Activated CD4-positive, alpha-beta T cell treated with anti-CD3 and anti-CD28 coated beads, Interleukin-2, amount 10 ng/mL, durations not matched to agents 7 days and 5 days (primary cell): ENCODE data around the gene TM6SF1. TPM values are rescaled to one million over a fixed set of nuclear protein-coding genes. Genes with fewer than 3 reads are reported as not detected.
"Not testable (repeated sequence)": the region's sequence is repeated elsewhere in the genome, so short reads cannot be mapped to it uniquely, and the experiment has no call there.

Source experiments
- CTCF ChIA-PET: fragments of 350-600 bp; sonication (Branson Sonifier 250); formaldehyde crosslinking; loops from one replicate; lab custom pipeline; 2021; ENCODE audit warnings: antibody characterized with exemption; lab: Charles Lee
- POLR2A ChIA-PET: fragments of 350-600 bp; sonication (Branson Sonifier 250); formaldehyde crosslinking; loops from one replicate; lab custom pipeline; 2021; ENCODE audit warnings: antibody characterized with exemption; lab: Charles Lee
- DNase-seq: peaks from one replicate; pipeline ENCODE4 v3.0.0-alpha.2; 2020
- H3K27ac Mint-ChIP-seq: one replicate; pipeline ENCODE4 v1.8.0; 2021; ENCODE audit warnings: mild to moderate bottlenecking, moderate library complexity, mixed read lengths
- H3K27me3 Mint-ChIP-seq: one replicate; pipeline ENCODE4 v1.8.0; 2021; ENCODE audit warnings: mixed read lengths
- H3K36me3 Mint-ChIP-seq: one replicate; pipeline ENCODE4 v1.8.0; 2021; ENCODE audit warnings: low read depth, mixed read lengths
- H3K4me1 Mint-ChIP-seq: one replicate; pipeline ENCODE4 v1.8.0; 2021; ENCODE audit warnings: mixed read lengths
- H3K4me3 Mint-ChIP-seq: one replicate; pipeline ENCODE4 v1.8.0; 2021; ENCODE audit warnings: mild to moderate bottlenecking, moderate library complexity, mixed read lengths
- H3K9me3 Mint-ChIP-seq: one replicate; pipeline ENCODE4 v1.8.0; 2021; ENCODE audit warnings: mixed read lengths
- total RNA-seq, 2 experiments: library from RNA; stranded (reverse); gene quantifications; one replicate each; pipeline ENCODE4 v1.2.3, GENCODE V29; 2021

TM6SF1 gene
- total RNA-seq, 2 experiments from 2014 or later = 9.4 to 12.5 TPM

DNA sequence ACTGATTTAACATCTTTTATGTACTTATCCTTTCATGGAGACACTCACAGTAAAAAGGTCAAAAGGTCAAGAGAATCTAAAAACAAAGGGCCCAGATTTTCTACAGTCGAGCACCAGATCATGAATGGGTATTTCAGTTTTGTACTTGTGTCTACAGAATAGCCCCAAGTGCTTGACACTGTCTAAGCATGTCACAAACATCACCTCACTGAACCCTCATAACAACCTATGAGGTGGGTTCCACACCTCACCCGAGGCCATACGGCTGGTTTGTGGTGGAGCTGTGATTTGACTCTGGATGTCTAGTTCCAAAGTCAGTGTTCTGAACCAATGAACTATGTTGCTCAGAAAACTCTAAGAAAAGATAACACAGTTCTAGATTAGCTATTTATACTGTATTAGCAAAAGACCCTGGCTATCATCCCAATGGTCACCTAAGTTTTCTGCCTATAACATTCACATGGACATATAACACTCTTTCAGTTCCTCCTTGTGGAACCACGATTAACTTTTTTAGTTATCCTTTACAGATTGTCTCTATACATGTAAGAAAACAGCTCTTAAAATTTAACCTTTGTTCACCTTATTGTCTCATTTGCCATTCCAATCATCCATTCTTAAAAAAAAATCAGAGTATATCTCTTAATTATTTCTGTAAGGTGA is 25.5 kb downstream of the TM6SF1 start:
- Mint-ChIP-seq H3K9me3 (no peaks in the 10 kb centered on the region), H3K27me3 (no peaks in the 10 kb centered on the region), H3K27ac (no peak overlapping the region), H3K36me3 (peaks cover 14% of the 10 kb centered on the region), H3K4me1 (no peaks in the 10 kb centered on the region), H3K4me3 (no peak overlapping the region)
- no peak for DNase-seq
- ChIA-PET POLR2A (no interaction called here), CTCF (no interaction called here)

DNA sequence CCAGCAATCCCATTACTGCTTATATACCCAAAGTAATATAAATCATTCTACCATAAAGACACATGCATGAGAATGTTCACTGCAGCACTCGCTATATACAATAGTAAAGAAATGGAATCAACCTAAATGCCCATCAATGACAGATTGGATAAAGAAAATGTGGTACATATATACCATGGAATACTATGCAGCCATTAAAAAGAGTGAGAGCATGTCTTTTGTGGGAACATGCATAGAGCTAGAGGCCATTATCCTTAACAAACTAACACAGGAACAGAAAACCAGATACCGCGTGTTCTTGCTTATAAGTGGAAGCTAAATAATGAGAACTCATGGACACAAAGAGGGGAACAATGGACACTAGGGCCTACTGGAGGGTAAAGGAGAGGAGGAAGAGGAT is 34.7 kb downstream of the TM6SF1 start:
- DNase-seq, H3K9me3 Mint-ChIP-seq, H3K27me3 Mint-ChIP-seq, CTCF ChIA-PET, H3K27ac Mint-ChIP-seq, H3K4me1 Mint-ChIP-seq, POLR2A ChIA-PET, H3K4me3 Mint-ChIP-seq: not testable (repeated sequence)
- H3K36me3 Mint-ChIP-seq = peaks cover 11% of the 10 kb centered on the region

DNA sequence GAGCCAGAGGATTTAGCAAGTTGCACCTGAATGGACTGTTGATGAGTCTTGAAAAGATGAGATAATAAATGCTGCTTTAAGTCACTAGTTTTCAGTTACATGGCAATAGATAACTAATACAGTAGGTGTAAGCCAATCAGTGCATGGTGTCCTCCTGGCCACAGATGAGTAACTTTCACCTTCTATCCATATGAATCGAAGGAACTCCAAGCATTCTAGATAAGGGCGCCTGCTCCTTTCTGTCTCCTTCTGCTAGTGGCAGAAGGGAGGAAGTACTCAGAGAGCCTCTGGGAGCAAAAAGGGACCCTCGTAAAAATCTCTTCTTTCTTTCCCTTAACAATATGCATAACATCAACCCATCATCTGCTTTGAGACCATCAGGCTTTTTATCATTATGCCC is 37.3 kb downstream of the TM6SF1 start:
- POLR2A ChIA-PET = no interaction called here

DNA sequence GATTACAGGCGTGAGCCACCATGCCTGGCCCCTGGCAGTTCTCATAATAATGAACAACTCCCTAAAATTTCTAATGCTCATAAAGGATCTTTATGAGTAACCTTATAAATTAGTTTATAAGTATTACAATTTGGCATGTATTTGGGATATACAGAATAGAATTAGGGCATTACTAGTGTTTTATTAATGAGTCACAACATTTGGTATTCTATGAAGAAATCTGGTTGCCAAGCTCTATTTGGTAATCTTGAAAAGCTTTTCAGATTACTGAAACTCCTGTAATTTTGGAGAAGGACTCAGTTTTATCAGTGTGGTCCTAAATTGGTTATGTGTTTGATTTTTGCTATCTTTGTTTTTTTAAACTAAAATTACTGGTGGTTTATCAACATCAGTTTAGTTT is 45.8 kb downstream of the TM6SF1 start:
- H3K27me3 Mint-ChIP-seq = peaks cover 12% of the 10 kb centered on the region
- ChIA-PET POLR2A (no interaction called here), CTCF (no interaction called here)
- peaks cover 9% of the 10 kb centered on the region for H3K4me1 Mint-ChIP-seq
- H3K27ac Mint-ChIP-seq = no peak overlapping the region
- H3K4me3 Mint-ChIP-seq = no peak overlapping the region
- no peak for DNase-seq
- no peaks in the 10 kb centered on the region for H3K9me3 Mint-ChIP-seq
- peaks cover 21% of the 10 kb centered on the region for H3K36me3 Mint-ChIP-seq

More for the DNA sequence above, 37.3 kb downstream of the TM6SF1 start:
- Mint-ChIP-seq H3K4me3 (no peak overlapping the region), H3K36me3 (peaks cover 16% of the 10 kb centered on the region), H3K27me3 (peaks cover 16% of the 10 kb centered on the region), H3K4me1 (no peaks in the 10 kb centered on the region), H3K27ac (no peak overlapping the region), H3K9me3 (no peaks in the 10 kb centered on the region)
- CTCF ChIA-PET = no interaction called here
- DNase-seq = no peak

DNA sequence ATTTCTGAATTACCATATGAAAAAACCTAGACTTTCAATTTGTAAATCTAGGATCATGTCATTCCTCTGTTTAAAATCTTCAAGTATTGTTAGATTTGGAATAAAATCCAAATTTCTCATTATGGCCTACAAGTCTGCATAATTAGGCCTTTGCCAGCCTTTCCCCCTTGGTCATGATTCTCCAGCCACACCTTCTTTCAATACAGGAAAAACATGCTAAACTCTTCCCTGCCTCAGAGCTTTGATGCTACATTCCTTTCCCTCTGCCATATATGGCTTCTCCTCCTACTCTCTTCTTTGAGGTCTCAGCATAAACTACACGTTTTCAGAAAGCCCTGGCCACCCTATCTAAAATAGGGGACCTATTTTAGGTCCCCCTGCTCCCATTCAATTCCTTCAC is 48.5 kb downstream of the TM6SF1 start:
- Mint-ChIP-seq H3K4me3 (no peak overlapping the region), H3K9me3 (no peaks in the 10 kb centered on the region), H3K27ac (no peak overlapping the region), H3K4me1 (peaks cover 9% of the 10 kb centered on the region), H3K36me3 (peaks cover 17% of the 10 kb centered on the region), H3K27me3 (peaks cover 7% of the 10 kb centered on the region)
- CTCF ChIA-PET = no interaction called here
- POLR2A ChIA-PET = no interaction called here
- no peak for DNase-seq

DNA sequence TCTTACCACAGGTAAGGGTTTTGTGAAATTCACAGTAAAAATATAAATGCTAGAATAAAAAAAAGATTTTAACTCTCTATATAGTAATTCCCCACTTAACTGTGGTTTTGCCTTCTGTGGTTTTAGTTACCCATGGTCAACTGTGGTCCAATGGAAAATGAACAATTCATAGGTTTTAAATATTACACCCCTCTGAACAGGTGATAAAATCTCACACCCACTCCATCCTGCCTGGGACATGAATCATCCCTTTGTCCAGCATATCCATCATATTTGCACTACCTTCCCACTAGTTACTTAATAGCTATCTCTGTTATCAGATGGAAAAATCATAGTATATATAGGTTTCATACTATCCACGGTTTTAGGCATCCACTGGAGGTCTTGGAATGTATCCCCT is 50.9 kb downstream of the TM6SF1 start:
- Mint-ChIP-seq H3K4me3 (no peak overlapping the region), H3K36me3 (peaks cover 25% of the 10 kb centered on the region), H3K27me3 (peaks cover 13% of the 10 kb centered on the region), H3K9me3 (peaks cover 3% of the 10 kb centered on the region), H3K4me1 (peaks cover 21% of the 10 kb centered on the region), H3K27ac (no peak overlapping the region)
- no peak for DNase-seq
- POLR2A ChIA-PET = no interaction called here
- CTCF ChIA-PET = no interaction called here

DNA sequence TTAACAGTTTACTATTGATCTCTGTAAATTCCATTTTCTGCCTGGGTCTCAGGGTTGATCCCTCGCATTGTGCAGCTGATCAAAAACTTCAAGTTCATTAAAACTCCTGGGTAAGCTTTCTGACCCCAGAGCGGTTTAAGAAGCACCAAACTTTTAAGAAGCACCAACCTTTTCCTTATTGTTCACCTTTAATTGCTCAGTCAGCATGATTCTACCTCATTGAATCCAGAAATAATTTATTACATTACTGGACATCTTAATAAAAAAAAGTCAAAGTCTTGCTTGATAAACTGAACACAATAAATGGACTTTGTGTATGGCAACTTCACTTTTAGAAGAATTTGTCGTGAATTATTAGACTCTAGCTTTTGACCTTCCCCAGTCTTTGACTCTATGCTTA is 53.3 kb downstream of the TM6SF1 start:
- peaks cover 3% of the 10 kb centered on the region for H3K9me3 Mint-ChIP-seq
- H3K27me3 Mint-ChIP-seq = peaks cover 13% of the 10 kb centered on the region
- H3K4me1 Mint-ChIP-seq = peaks cover 38% of the 10 kb centered on the region
- H3K27ac Mint-ChIP-seq = no peak overlapping the region
- CTCF ChIA-PET = interaction anchor here (0.7 to 1.7 kb wide), 2 partner anchors 16 to 88 kb away, joined by 3 to 4 read pairs; no protein-coding TSS in a partner anchor
- peaks cover 30% of the 10 kb centered on the region for H3K36me3 Mint-ChIP-seq
- DNase-seq = no peak
- POLR2A ChIA-PET = no interaction called here
- no peak overlapping the region for H3K4me3 Mint-ChIP-seq

DNA sequence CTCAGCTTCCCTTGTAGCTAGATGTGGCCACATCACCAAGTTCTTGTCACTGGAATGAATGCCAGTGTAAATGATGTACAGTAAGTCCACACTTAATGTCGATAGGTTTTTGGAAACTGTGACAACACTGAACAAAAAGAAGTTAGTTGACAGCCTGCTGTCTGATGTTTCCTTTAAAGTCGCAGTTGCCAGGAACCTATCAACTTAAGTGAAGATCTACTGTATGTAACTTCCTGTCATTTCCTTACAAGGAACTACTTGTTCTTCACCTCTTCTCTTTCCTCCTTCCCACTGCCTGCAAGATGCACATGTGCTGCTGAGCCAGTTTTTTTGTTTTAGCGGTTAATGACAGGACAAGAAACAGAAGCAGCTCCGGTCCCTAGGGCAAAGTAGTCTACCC is 55.6 kb downstream of the TM6SF1 start:
- ChIA-PET CTCF (no interaction called here), POLR2A (no interaction called here)
- DNase-seq = peak; percentile 22
- Mint-ChIP-seq H3K27ac (peak overlapping the region; percentile 89), H3K4me1 (peaks cover 44% of the 10 kb centered on the region), H3K27me3 (peaks cover 23% of the 10 kb centered on the region), H3K4me3 (peak overlapping the region; percentile 9), H3K9me3 (peaks cover 13% of the 10 kb centered on the region), H3K36me3 (peaks cover 33% of the 10 kb centered on the region)

DNA sequence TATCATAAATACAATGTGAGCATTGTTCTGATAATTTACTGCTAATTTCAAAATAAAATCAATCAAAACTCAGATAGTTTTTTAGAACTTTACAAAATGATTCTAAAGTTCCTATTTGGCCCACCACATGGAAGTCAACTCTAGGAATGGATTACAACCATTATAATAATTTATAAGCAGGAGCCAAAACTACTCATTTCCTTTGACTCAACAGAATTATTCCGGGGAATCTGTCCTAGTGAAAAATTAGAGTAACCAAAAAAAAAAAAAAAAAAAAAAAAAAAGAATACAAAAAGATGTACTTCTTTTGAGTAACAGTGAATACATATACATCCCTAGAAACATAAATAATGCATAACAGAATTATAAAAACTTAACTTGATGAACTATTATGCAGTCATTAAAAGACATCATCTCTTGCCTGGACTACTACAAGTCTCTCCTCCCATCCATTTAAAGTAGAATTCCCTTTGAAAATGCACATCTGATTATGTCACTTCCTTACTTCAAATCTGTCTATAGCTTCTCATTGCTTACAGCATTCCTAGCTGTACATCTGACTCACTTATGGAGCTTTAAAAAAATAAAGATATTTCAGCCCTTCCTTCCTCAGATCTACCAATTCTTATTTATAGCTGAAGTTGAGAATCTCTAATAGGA is 56.8 kb downstream of the TM6SF1 start:
- ChIA-PET POLR2A (interaction anchor here (0.6 kb wide), 1 partner anchor 315 kb away, joined by 3 read pairs; no protein-coding TSS in a partner anchor), CTCF (interaction anchor here (0.5 to 0.6 kb wide), 2 partner anchors 233 to 624 kb away, joined by 3 to 4 read pairs; partner anchors contain the start of gene RPS17)
- peaks cover 31% of the 10 kb centered on the region for H3K27me3 Mint-ChIP-seq
- H3K4me1 Mint-ChIP-seq = peaks cover 47% of the 10 kb centered on the region
- peaks cover 21% of the 10 kb centered on the region for H3K9me3 Mint-ChIP-seq
- peaks cover 40% of the 10 kb centered on the region for H3K36me3 Mint-ChIP-seq
- peak overlapping the region; percentile 88 for H3K27ac Mint-ChIP-seq
- peak overlapping the region; percentile 42 for H3K4me3 Mint-ChIP-seq
- no peak for DNase-seq

DNA sequence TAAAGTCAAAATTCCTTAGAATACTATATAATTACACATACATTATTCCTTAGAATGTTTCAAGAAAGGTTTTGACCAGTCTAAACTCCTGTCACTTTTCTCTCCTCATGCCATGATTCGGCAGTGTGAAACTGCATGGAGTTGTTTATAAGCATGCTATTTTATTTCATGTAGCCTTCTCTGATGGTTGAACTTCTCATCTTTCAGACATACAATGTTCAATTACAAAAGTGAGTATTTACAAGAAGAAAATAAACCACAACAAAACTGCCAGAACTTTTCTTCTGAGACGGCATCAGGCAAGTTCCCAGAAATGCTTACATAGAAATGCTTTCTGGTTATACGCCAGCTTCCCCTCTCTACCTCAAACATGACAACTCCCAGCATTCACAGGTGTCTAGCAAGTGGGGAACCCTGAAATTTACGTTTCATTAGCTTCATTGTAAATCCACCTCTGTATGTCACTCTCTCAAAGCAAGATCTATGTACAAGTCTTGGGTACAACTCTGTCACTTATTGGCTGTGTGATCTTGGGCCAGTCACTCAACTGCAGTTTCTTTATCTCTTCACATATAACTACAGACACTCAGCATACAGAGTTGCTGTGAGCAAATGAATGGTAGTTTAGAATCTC is 57.4 kb downstream of the TM6SF1 start:
- peak overlapping the region; percentile 88 for H3K27ac Mint-ChIP-seq
- peak; percentile 54 for DNase-seq
- peak overlapping the region; percentile 42 for H3K4me3 Mint-ChIP-seq
- ChIA-PET POLR2A (no interaction called here), CTCF (interaction anchor here (0.5 to 0.6 kb wide), 3 partner anchors 83 to 625 kb away, joined by 3 to 4 read pairs (median 3); partner anchors contain the start of gene RPS17)
- H3K27me3 Mint-ChIP-seq = peaks cover 27% of the 10 kb centered on the region
- H3K4me1 Mint-ChIP-seq = peaks cover 47% of the 10 kb centered on the region
- H3K36me3 Mint-ChIP-seq = peaks cover 35% of the 10 kb centered on the region
- peaks cover 21% of the 10 kb centered on the region for H3K9me3 Mint-ChIP-seq

DNA sequence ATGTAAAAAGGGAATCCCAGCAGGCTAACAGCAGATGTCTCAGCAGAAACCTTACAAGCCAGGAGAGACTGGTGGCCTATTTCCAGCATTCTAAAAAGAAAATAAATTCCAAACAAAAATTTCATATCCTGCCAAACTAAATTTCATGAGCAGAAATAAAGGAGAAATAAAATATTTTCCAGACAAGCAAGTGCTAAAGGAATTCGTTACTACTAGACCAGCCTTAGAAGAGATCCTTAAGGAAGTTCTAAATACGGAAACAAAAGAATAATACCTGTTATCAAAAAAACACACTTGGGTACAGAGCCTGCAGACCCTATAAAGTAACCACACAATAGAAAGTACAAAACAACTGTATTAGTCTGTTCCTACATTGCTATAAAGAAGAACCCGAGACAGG is 58.8 kb downstream of the TM6SF1 start:
- no peak for DNase-seq
- Mint-ChIP-seq H3K4me1 (peaks cover 47% of the 10 kb centered on the region), H3K27me3 (peaks cover 34% of the 10 kb centered on the region), H3K9me3 (peaks cover 21% of the 10 kb centered on the region), H3K27ac (no peak overlapping the region), H3K36me3 (peaks cover 35% of the 10 kb centered on the region), H3K4me3 (no peak overlapping the region)
- ChIA-PET POLR2A (no interaction called here), CTCF (interaction anchor here (0.6 kb wide), 1 partner anchor 8 kb away, joined by 3 read pairs; no protein-coding TSS in a partner anchor)

DNA sequence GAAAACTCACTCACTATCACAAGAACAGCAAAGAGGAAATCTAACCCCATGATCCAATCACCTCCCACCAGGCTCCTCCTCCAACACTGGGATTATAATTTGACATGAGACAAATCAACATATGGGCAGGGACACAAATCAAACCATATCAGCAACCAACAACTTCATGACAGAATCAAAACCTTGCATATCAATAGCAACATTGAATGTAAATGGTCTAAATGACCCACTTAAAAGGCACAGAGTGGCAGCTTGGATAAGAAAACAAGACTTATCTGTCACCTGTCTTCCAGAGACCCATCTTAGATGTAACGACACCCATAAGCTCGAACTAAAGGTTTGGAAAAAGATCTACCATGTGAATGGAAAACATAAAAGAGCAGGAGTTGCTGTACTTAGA is 59.4 kb downstream of the TM6SF1 start:
- peaks cover 35% of the 10 kb centered on the region for H3K36me3 Mint-ChIP-seq
- peaks cover 21% of the 10 kb centered on the region for H3K9me3 Mint-ChIP-seq
- peaks cover 34% of the 10 kb centered on the region for H3K27me3 Mint-ChIP-seq
- no peak overlapping the region for H3K27ac Mint-ChIP-seq
- no peak overlapping the region for H3K4me3 Mint-ChIP-seq
- ChIA-PET CTCF (no interaction called here), POLR2A (no interaction called here)
- no peak for DNase-seq
- peaks cover 47% of the 10 kb centered on the region for H3K4me1 Mint-ChIP-seq

DNA sequence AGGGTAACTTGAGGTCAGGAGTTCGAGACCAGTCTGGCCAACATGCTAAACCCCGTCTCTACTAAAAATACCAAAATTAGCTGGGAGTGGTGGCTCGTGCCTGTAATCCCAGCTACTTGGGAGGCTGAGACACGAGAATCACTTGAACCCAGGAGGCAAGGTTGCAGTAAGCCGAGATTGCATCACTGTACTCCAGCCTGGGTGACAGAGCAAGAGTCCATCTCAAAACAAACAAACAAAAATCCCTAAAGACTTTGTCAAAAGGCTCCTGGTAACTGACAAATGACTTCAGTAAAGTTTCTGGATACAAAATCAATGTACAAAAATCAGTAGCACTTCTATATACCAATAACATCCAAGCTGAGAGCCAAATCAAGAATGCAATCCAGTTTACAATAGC is 62.1 kb downstream of the TM6SF1 start:
- DNase-seq, H3K4me3 Mint-ChIP-seq, H3K27ac Mint-ChIP-seq, CTCF ChIA-PET, POLR2A ChIA-PET: not testable (repeated sequence)
- Mint-ChIP-seq H3K4me1 (peaks cover 25% of the 10 kb centered on the region), H3K9me3 (peaks cover 18% of the 10 kb centered on the region), H3K36me3 (peaks cover 25% of the 10 kb centered on the region), H3K27me3 (peaks cover 38% of the 10 kb centered on the region)
